NB4 (cell line): ENCODE measurements around the gene RETREG1.

Experiments used
- CTCF ChIP-seq: IDR thresholded peaks from one replicate; pipeline ENCODE4 v1.5.1; 2012; ENCODE audit warnings: low read depth, low read length
- MAX ChIP-seq: IDR thresholded peaks from 2 replicates; pipeline ENCODE4 v1.6.1; 2011; ENCODE audit warnings: low read depth, low read length
- MYC ChIP-seq: IDR thresholded peaks from 2 replicates; pipeline ENCODE4 v1.6.1; 2011; ENCODE audit warnings: low read depth, low read length
- POLR2A ChIP-seq: IDR thresholded peaks from 2 replicates; pipeline ENCODE4 v1.6.1; 2011; ENCODE audit warnings: mild to moderate bottlenecking; ENCODE audit not compliant: insufficient read length; ENCODE audit errors: extremely low read depth

GRCh38 chr5:16603295-16603694, 13.5 kb downstream of the RETREG1 start:
- TF ChIP-seq CTCF (no peak), POLR2A (no peak), MAX (no peak), MYC (no peak)
